OCI-LY1 (cell line): ENCODE data around the gene PAX2.

Experiments
- EZH2 ChIP-seq: fragments of 200-600 bp; sonication (generic), shearing (Covaris generic); IDR thresholded peaks from 2 replicates; pipeline ENCODE4 v1.8.0; 2017; ENCODE audit warnings: borderline replicate concordance, mixed run types, mild to moderate bottlenecking, antibody characterized with exemption, low read length, moderate library complexity, mixed read lengths
- TF ChIP-seq, protein P1 (sequence below): fragments of 200-600 bp; sonication (generic), shearing (Covaris generic); IDR thresholded peaks from 2 replicates; pipeline ENCODE4 v1.5.1; 2017; ENCODE audit warnings: mild to moderate bottlenecking, antibody characterized with exemption, low read length, moderate library complexity, mixed read lengths

- TF ChIP-seq, protein P1, sequence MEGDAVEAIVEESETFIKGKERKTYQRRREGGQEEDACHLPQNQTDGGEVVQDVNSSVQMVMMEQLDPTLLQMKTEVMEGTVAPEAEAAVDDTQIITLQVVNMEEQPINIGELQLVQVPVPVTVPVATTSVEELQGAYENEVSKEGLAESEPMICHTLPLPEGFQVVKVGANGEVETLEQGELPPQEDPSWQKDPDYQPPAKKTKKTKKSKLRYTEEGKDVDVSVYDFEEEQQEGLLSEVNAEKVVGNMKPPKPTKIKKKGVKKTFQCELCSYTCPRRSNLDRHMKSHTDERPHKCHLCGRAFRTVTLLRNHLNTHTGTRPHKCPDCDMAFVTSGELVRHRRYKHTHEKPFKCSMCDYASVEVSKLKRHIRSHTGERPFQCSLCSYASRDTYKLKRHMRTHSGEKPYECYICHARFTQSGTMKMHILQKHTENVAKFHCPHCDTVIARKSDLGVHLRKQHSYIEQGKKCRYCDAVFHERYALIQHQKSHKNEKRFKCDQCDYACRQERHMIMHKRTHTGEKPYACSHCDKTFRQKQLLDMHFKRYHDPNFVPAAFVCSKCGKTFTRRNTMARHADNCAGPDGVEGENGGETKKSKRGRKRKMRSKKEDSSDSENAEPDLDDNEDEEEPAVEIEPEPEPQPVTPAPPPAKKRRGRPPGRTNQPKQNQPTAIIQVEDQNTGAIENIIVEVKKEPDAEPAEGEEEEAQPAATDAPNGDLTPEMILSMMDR, result no peak
- no peak for TF ChIP-seq EZH2
These were observed 84.7 kb downstream of the PAX2 start for GRCh38 chr10:100829933-100830727.
